Fibroblast of villous mesenchyme (primary cell): ENCODE data around the gene SPATS2. TPM values are rescaled to one million over a fixed set of nuclear protein-coding genes. Genes with fewer than 3 reads are reported as not detected.

Source experiments
- DNase-seq: peaks from one replicate; pipeline ENCODE4 v3.0.0-alpha.2; 2010; ENCODE audit warnings: low read depth
- H3K4me3 ChIP-seq: 2 replicates; pipeline ENCODE4 v1.5.1; 2011; ENCODE audit warnings: low read depth, mild to moderate bottlenecking, low read length
- CTCF ChIP-seq: IDR thresholded peaks from 2 replicates; pipeline ENCODE4 v1.5.1; 2012; ENCODE audit warnings: low read depth, mild to moderate bottlenecking, low read length; ENCODE audit not compliant: insufficient read depth
- total RNA-seq: library from RNA; depleted of rRNA; stranded (reverse); fragments of >200 nt; gene quantifications from 2 replicates; pipeline ENCODE4 v1.2.3, GENCODE V29; 2012

Gene SPATS2
- total RNA-seq, 1 donor: 32.4 TPM

- TF ChIP-seq CTCF: peak; percentile 39
- H3K4me3 ChIP-seq: no peak overlapping the region
- peak; percentile 16 for DNase-seq
These were observed 186.3 kb downstream of the SPATS2 start for GRCh38 chr12:49553512-49554088.

GRCh38 chr12:49554266-49554665 is 187.0 kb downstream of the SPATS2 start:
- no peak overlapping the region for H3K4me3 ChIP-seq
- DNase-seq: no peak
- no peak for TF ChIP-seq CTCF

- no peak for DNase-seq
- no peak for TF ChIP-seq CTCF
- no peak overlapping the region for H3K4me3 ChIP-seq
These were observed 188.5 kb downstream of the SPATS2 start for GRCh38 chr12:49555631-49556390.

- no peak for DNase-seq
- H3K4me3 ChIP-seq: no peak overlapping the region
- no peak for TF ChIP-seq CTCF
These were observed 189.3 kb downstream of the SPATS2 start for GRCh38 chr12:49556391-49557186.

GRCh38 chr12:49557187-49557916 is 190.1 kb downstream of the SPATS2 start:
- no peak for DNase-seq
- no peak overlapping the region for H3K4me3 ChIP-seq
- no peak for TF ChIP-seq CTCF

- DNase-seq: no peak
- peak; percentile 11 for TF ChIP-seq CTCF
- H3K4me3 ChIP-seq: no peak overlapping the region
These were observed 190.6 kb downstream of the SPATS2 start for GRCh38 chr12:49557917-49558215.
